IPS-20b (cell line): Measurements from ENCODE around the gene OVCH2.

Experiments used
- H3K27ac ChIP-seq: one replicate; pipeline ENCODE4 v1.5.1; 2013; ENCODE audit warnings: low read length
- H3K27me3 ChIP-seq: 2 replicates; pipeline ENCODE4 v1.6.1; 2013; ENCODE audit warnings: mild to moderate bottlenecking, low read length, inconsistent platforms; ENCODE audit not compliant: insufficient read depth
- H3K36me3 ChIP-seq: 2 replicates; pipeline ENCODE4 v1.6.1; 2013; ENCODE audit warnings: low read depth, mild to moderate bottlenecking, inconsistent platforms, low read length, moderate library complexity; ENCODE audit not compliant: insufficient read depth
- H3K4me1 ChIP-seq: 2 replicates; pipeline ENCODE4 v1.6.1; 2013; ENCODE audit warnings: mild to moderate bottlenecking, control low read depth, inconsistent platforms, low read length, moderate library complexity; ENCODE audit not compliant: insufficient read depth
- H3K4me3 ChIP-seq: 2 replicates; pipeline ENCODE4 v1.5.1; 2013; ENCODE audit warnings: mild to moderate bottlenecking, low read length, inconsistent platforms
- H3K9ac ChIP-seq: 2 replicates; pipeline ENCODE4 v1.6.1; 2013; ENCODE audit warnings: low read depth, mild to moderate bottlenecking, inconsistent platforms, low read length, moderate library complexity
- H3K9me3 ChIP-seq: 2 replicates; pipeline ENCODE4 v1.6.1; 2013; ENCODE audit warnings: mild to moderate bottlenecking, low read depth, low read length, inconsistent platforms; ENCODE audit not compliant: insufficient read depth

The OVCH2 gene

GRCh38 chr11:7655253-7656217, 50.7 kb downstream of the OVCH2 start:
- peaks cover 10% of the 10 kb centered on the region; the same call in 1 of the 2 replicates for H3K36me3 ChIP-seq
- no peak overlapping the region for H3K9ac ChIP-seq
- H3K4me1 ChIP-seq, result no peaks in the 10 kb centered on the region
- H3K27ac ChIP-seq, result no peak overlapping the region
- H3K27me3 ChIP-seq, result no peaks in the 10 kb centered on the region
- H3K9me3 ChIP-seq, result no peaks in the 10 kb centered on the region
- no peak overlapping the region for H3K4me3 ChIP-seq

GRCh38 chr11:7654195-7654705, 52.0 kb downstream of the OVCH2 start:
- peaks cover 19% of the 10 kb centered on the region; the same call in 1 of the 2 replicates for H3K36me3 ChIP-seq
- H3K27me3 ChIP-seq, result no peaks in the 10 kb centered on the region
- H3K9ac ChIP-seq, result no peak overlapping the region
- no peak overlapping the region for H3K4me3 ChIP-seq
- H3K9me3 ChIP-seq, result no peaks in the 10 kb centered on the region
- no peak overlapping the region for H3K27ac ChIP-seq
- H3K4me1 ChIP-seq, result no peaks in the 10 kb centered on the region

DNA sequence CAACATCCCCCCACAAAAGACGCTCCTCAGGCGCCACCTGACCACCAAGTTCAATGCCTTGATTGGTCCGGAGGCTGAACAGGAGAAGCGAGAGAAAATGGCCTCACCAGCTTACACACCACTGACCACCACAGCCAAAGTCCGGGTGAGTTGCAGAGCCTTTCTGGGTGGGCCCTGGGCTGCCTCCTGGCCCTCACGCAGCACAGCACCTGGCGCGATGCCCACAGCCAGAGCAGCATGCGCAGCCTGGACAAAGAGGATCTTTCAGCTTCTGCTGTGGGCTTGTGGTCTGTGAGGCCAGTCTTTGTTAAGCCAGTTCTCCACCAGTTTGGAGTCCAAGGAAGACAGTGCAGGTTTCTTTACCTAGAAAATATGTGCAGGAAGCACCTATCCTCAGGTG, 54.6 kb downstream of the OVCH2 start:
- Histone ChIP-seq H3K9me3 (no peaks in the 10 kb centered on the region), H3K4me3 (no peak overlapping the region), H3K27ac (no peak overlapping the region), H3K36me3 (peaks cover 19% of the 10 kb centered on the region; the same call in 1 of the 2 replicates), H3K9ac (no peak overlapping the region), H3K4me1 (no peaks in the 10 kb centered on the region), H3K27me3 (no peaks in the 10 kb centered on the region)

- peaks cover 19% of the 10 kb centered on the region; the same call in 1 of the 2 replicates for H3K36me3 ChIP-seq
- no peaks in the 10 kb centered on the region for H3K4me1 ChIP-seq
Measured at GRCh38 chr11:7651140-7651551, 55.1 kb downstream of the OVCH2 start.

GRCh38 chr11:7648264-7648663, 58.0 kb downstream of the OVCH2 start:
- Histone ChIP-seq H3K9me3 (no peaks in the 10 kb centered on the region), H3K9ac (no peak overlapping the region), H3K27me3 (no peaks in the 10 kb centered on the region), H3K27ac (no peak overlapping the region), H3K4me1 (no peaks in the 10 kb centered on the region), H3K36me3 (peaks cover 19% of the 10 kb centered on the region; the same call in 1 of the 2 replicates), H3K4me3 (no peak overlapping the region)

More at GRCh38 chr11:7651140-7651551, 55.1 kb downstream of the OVCH2 start:
- no peaks in the 10 kb centered on the region for H3K27me3 ChIP-seq
- H3K4me3 ChIP-seq, result no peak overlapping the region
- no peak overlapping the region for H3K9ac ChIP-seq
- H3K27ac ChIP-seq, result no peak overlapping the region
- no peaks in the 10 kb centered on the region for H3K9me3 ChIP-seq

GRCh38 chr11:7646866-7647265, 59.4 kb downstream of the OVCH2 start:
- no peak overlapping the region for H3K9ac ChIP-seq
- H3K27ac ChIP-seq, result no peak overlapping the region
- peaks cover 18% of the 10 kb centered on the region; the same call in 1 of the 2 replicates for H3K36me3 ChIP-seq
- no peaks in the 10 kb centered on the region for H3K9me3 ChIP-seq
- H3K4me1 ChIP-seq, result no peaks in the 10 kb centered on the region
- no peaks in the 10 kb centered on the region for H3K27me3 ChIP-seq
- H3K4me3 ChIP-seq, result no peak overlapping the region

- no peaks in the 10 kb centered on the region for H3K9me3 ChIP-seq
- no peaks in the 10 kb centered on the region for H3K27me3 ChIP-seq
- no peak overlapping the region for H3K4me3 ChIP-seq
- no peak overlapping the region for H3K27ac ChIP-seq
- no peak overlapping the region for H3K9ac ChIP-seq
- no peaks in the 10 kb centered on the region for H3K4me1 ChIP-seq
- H3K36me3 ChIP-seq, result peaks cover 8% of the 10 kb centered on the region; the same call in 1 of the 2 replicates
Measured at GRCh38 chr11:7645206-7645605, 61.1 kb downstream of the OVCH2 start.

DNA sequence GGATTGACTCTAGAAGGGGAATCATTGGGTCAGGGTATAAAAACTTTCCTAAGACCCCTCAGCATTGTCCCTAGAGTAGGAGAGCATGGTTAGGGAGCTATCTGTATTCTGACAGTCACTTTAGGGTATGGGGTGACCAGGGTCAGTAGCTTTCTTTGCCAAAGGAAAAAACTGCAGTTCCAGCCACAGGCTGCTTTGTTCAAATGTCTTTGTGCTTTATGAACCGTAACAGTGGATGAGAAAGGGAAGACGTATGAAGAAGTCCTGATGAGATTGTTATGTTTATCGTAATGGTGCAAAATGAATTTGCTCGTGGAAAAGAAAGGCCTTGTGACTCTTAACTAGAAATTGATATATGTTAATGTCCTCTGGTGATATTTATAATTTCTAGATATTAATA, 63.0 kb downstream of the OVCH2 start:
- Histone ChIP-seq H3K9ac (no peak overlapping the region), H3K9me3 (no peaks in the 10 kb centered on the region), H3K27me3 (no peaks in the 10 kb centered on the region), H3K36me3 (0 out of 2 replicates have a peak, but pooled peaks cover 3% of the 10 kb centered on the region), H3K27ac (no peak overlapping the region), H3K4me3 (no peak overlapping the region), H3K4me1 (no peaks in the 10 kb centered on the region)

DNA sequence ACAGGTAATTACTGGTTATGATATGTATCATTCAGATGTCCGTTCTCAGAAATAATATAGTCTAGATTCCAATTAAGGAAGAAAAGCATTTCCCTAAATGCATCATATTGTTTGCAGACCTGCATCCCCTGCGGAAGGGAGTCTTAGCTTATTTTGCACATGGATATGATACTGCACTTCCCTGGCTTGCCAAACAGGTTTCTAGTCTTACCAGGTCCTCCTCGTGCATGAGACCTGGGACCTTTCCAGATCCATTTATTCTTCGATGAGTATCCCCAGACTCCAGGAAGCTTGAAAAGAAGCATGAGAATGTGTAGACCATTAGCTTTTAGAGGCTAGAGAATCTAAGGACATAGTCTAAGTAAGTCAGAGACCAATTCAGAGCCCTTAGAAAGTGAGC, 63.5 kb downstream of the OVCH2 start:
- H3K27ac ChIP-seq, result no peak overlapping the region
- no peak overlapping the region for H3K4me3 ChIP-seq

GRCh38 chr11:7640816-7641215, 65.5 kb downstream of the OVCH2 start:
- H3K27me3 ChIP-seq, result no peaks in the 10 kb centered on the region
- no peaks in the 10 kb centered on the region for H3K9me3 ChIP-seq
- 0 out of 2 replicates have a peak, but pooled peaks cover 3% of the 10 kb centered on the region for H3K36me3 ChIP-seq
- H3K4me3 ChIP-seq, result no peak overlapping the region
- 0 out of 2 replicates have a peak, but pooled peaks cover 5% of the 10 kb centered on the region for H3K4me1 ChIP-seq
- no peak overlapping the region for H3K27ac ChIP-seq
- no peak overlapping the region for H3K9ac ChIP-seq

More for the DNA sequence above, 63.5 kb downstream of the OVCH2 start:
- H3K4me1 ChIP-seq, result no peaks in the 10 kb centered on the region
- no peaks in the 10 kb centered on the region for H3K27me3 ChIP-seq
- H3K9me3 ChIP-seq, result no peaks in the 10 kb centered on the region
- H3K9ac ChIP-seq, result no peak overlapping the region
- H3K36me3 ChIP-seq, result 0 out of 2 replicates have a peak, but pooled peaks cover 3% of the 10 kb centered on the region

DNA sequence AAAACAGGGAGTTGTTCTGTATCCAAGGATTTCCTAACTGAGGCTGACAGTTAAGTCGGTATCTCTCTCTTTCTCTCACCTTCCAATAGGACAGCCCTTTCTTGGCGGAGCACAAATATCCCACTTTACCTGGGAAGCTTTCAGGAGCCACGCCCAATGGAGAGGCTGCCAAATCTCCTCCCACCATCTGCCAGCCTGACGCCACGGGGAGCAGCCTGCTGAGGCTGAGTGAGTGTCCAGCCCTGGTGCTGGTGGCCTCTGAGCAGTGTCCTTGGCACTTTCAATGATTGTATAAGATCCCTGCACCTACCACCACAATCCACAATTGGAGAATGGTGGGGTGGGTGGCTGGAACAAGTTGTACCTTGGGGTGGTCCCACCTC, 66.6 kb downstream of the OVCH2 start:
- Histone ChIP-seq H3K4me1 (0 out of 2 replicates have a peak, but pooled peaks cover 5% of the 10 kb centered on the region), H3K9ac (no peak overlapping the region), H3K36me3 (0 out of 2 replicates have a peak, but pooled peaks cover 3% of the 10 kb centered on the region), H3K4me3 (no peak overlapping the region), H3K27ac (no peak overlapping the region), H3K27me3 (no peaks in the 10 kb centered on the region), H3K9me3 (no peaks in the 10 kb centered on the region)
